GM12891 (cell line): Measurements from ENCODE around the gene PDE8A.

Experiments
- PAX5 ChIP-seq: IDR thresholded peaks from 2 replicates; pipeline ENCODE4 v1.6.1; 2011; ENCODE audit warnings: low read length, moderate library complexity, mild to moderate bottlenecking; ENCODE audit not compliant: insufficient read depth, severe bottlenecking
- POLR2A ChIP-seq: IDR thresholded peaks from 2 replicates; pipeline ENCODE4 v1.6.1; 2011; ENCODE audit warnings: low read depth, low read length, control low read depth
- POLR2AphosphoS5 ChIP-seq: IDR thresholded peaks from 2 replicates; pipeline ENCODE4 v1.6.1; 2011; ENCODE audit warnings: low read depth, low read length, control low read depth
- SPI1 ChIP-seq: IDR thresholded peaks from 2 replicates; pipeline ENCODE4 v1.6.1; 2011; ENCODE audit warnings: low read depth, low read length, control low read depth
- TAF1 ChIP-seq: IDR thresholded peaks from 2 replicates; pipeline ENCODE4 v1.6.1; 2011; ENCODE audit warnings: low read depth, low read length, control low read depth

DNA sequence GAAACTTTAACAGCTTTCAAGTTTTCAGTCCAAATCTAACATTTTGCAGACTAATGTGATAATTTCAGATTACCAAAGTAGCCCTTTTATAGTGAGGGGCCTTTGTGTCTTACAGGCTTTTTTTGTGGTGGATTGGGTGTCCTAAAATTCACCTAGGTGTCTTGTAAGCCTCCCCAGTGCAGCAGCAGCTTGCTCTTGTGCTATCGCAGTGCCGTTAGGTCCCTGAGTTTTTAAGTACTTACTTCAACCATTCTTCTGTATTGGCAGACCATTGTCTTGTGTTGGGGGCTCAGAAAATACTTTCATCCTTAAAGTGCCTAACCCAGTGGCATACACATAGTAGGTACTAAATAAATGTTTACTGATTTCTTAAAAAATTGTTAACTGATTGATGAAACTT is 2.1 kb downstream of the PDE8A start:
- TF ChIP-seq POLR2A (no peak), POLR2AphosphoS5 (no peak), TAF1 (no peak), PAX5 (no peak), SPI1 (no peak)
